Lower lobe of right lung (tissue), 2 donors: ENCODE data around the gene MAPKBP1. TPM values are rescaled to one million over a fixed set of nuclear protein-coding genes. Genes with fewer than 3 reads are reported as not detected.
A peak's percentile ranks its signal among the peaks of the same experiment; 100 is the strongest.

Experiments
- ATAC-seq, 2 donors: fragments of 200-7000 bp; cut with Tn5 transposase; one replicate each; pipeline ENCODE4 v1.9.1; 2020 to 2022; ENCODE audit warnings: mild to moderate bottlenecking in 2 of 2, moderate library complexity in 2 of 2
- DNase-seq: peaks from one replicate; pipeline ENCODE4 v3.0.0-alpha.2; 2020
- H3K27ac ChIP-seq: fragments of 200-600 bp; one replicate; pipeline ENCODE4 v1.8.0; 2022
- H3K27me3 ChIP-seq: fragments of 200-600 bp; one replicate; pipeline ENCODE4 v1.8.0; 2022; ENCODE audit warnings: low read depth
- H3K36me3 ChIP-seq: fragments of 200-600 bp; one replicate; pipeline ENCODE4 v1.8.0; 2022; ENCODE audit warnings: mild to moderate bottlenecking
- H3K4me1 ChIP-seq: fragments of 200-600 bp; one replicate; pipeline ENCODE4 v1.8.0; 2022
- H3K4me3 ChIP-seq: fragments of 200-600 bp; one replicate; pipeline ENCODE4 v1.8.0; 2022; ENCODE audit warnings: mild to moderate bottlenecking
- H3K9me3 ChIP-seq: fragments of 200-600 bp; one replicate; pipeline ENCODE4 v1.8.0; 2022
- intact Hi-C: fragments of 100-400 bp; cut with DNase I; formaldehyde crosslinking; loops from one replicate; pipeline ENCODE4 v1.11.0; 2022
- total RNA-seq: library from RNA; stranded (reverse); fragmentation: NEBNext Ultra II Directional; extraction: Animal tissue kit (Norgen Biotek cat#: 25700); gene quantifications from one replicate; pipeline ENCODE4 v1.2.1, GENCODE V29; 2021
- TF ChIP-seq, protein P1 (sequence below): fragments of 200-600 bp; IDR thresholded peaks from one replicate; pipeline ENCODE4 v1.8.0; 2022; ENCODE audit warnings: antibody characterized with exemption, mild to moderate bottlenecking
- donor health status: DM: no; HTN: yes; CAD: no; lungs with severe emphysema.

MAPKBP1 gene
- total RNA-seq, 1 donor from 2014 or later = 17.0 TPM

DNA sequence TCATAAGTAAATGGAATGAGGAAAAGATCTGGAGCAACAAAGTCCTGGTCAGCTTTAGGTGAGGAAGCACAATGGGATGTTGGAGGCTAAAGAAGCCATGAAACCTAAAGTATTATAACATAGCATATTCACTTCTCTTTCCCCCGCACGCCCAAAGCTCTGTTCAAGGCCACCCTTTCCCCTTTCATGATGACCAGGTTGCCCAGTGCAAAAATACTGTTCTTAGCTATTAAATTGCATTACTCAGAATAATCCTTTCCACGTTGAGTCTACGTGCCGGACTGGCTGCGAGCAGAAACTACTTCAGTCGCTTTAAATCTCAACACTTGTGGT, 589 bp upstream of the MAPKBP1 start:
- Histone ChIP-seq H3K9me3 (no peaks in the 10 kb centered on the region), H3K27me3 (no peaks in the 10 kb centered on the region), H3K4me1 (peaks cover 39% of the 10 kb centered on the region), H3K27ac (peak overlapping the region; percentile 81), H3K4me3 (peak overlapping the region; percentile 85), H3K36me3 (no peaks in the 10 kb centered on the region)
- no peak for ATAC-seq
- DNase-seq = no peak
- TF ChIP-seq, protein P1, sequence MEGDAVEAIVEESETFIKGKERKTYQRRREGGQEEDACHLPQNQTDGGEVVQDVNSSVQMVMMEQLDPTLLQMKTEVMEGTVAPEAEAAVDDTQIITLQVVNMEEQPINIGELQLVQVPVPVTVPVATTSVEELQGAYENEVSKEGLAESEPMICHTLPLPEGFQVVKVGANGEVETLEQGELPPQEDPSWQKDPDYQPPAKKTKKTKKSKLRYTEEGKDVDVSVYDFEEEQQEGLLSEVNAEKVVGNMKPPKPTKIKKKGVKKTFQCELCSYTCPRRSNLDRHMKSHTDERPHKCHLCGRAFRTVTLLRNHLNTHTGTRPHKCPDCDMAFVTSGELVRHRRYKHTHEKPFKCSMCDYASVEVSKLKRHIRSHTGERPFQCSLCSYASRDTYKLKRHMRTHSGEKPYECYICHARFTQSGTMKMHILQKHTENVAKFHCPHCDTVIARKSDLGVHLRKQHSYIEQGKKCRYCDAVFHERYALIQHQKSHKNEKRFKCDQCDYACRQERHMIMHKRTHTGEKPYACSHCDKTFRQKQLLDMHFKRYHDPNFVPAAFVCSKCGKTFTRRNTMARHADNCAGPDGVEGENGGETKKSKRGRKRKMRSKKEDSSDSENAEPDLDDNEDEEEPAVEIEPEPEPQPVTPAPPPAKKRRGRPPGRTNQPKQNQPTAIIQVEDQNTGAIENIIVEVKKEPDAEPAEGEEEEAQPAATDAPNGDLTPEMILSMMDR = no peak
- intact Hi-C loops = loop anchor here (5.0 kb wide), 1 partner anchor 39 kb away; no protein-coding TSS in a partner anchor

DNA sequence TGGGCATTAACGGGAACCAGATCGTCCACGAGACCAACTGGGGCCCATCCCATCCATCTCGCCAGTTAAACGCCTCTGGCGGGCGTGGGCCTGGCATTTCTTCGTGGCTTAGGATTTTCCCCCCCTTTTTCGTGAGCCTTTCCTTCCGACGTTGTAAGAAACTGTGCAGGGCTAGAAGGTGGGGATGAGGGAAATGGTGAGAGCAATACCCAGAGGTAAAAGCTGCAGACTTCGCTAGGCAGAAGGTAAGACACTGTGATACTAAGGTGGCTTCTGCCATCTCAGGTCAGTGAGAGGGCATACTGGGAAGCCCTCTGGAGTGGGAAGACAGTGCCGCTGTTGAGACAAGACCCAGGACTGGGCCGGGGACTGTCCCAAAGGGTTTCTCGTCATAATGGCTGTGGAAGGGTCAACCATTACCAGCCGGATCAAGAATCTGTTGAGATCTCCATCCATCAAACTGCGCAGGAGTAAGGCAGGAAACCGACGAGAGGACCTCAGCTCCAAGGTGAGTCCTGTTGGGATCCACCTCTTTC, 666 bp downstream of the MAPKBP1 start:
- no peaks in the 10 kb centered on the region for H3K27me3 ChIP-seq
- peak overlapping the region; percentile 81 for H3K27ac ChIP-seq
- peak overlapping the region; percentile 85 for H3K4me3 ChIP-seq
- DNase-seq = no peak
- peak; percentile 30 to 46 for ATAC-seq
- H3K36me3 ChIP-seq = no peaks in the 10 kb centered on the region
- no peaks in the 10 kb centered on the region for H3K9me3 ChIP-seq
- intact Hi-C loops = loop anchor here (5.0 kb wide), 1 partner anchor 37 kb away; no protein-coding TSS in a partner anchor
- TF ChIP-seq, protein P1 = no peak
- H3K4me1 ChIP-seq = peaks cover 39% of the 10 kb centered on the region

DNA sequence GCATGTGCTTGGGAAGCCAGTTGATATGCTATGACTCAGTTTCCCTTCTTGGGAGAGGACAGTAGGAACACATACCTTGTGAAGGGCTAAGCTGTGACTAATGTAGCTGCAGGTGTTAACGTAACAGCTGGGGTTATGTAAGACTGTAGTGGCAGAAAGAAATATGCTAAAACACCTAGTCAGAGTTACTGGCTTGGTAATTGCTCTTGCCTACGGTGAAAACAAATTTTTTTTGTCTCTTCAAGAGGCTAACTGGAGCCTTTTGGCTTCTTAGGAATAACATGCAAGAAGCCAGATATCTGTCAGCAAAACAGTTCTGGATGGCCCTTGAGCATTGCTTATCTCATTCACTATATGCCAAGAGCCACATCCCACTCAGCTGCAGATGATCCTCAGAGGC, 1.4 kb downstream of the MAPKBP1 start:
- no peaks in the 10 kb centered on the region for H3K36me3 ChIP-seq
- peak overlapping the region; percentile 85 for H3K4me3 ChIP-seq
- H3K9me3 ChIP-seq = no peaks in the 10 kb centered on the region
- intact Hi-C loops = no loop called here
- H3K27me3 ChIP-seq = no peaks in the 10 kb centered on the region
- ATAC-seq (no peak), DNase-seq (no peak)
- peaks cover 46% of the 10 kb centered on the region for H3K4me1 ChIP-seq
- no peak overlapping the region for H3K27ac ChIP-seq
- TF ChIP-seq, protein P1 = no peak

DNA sequence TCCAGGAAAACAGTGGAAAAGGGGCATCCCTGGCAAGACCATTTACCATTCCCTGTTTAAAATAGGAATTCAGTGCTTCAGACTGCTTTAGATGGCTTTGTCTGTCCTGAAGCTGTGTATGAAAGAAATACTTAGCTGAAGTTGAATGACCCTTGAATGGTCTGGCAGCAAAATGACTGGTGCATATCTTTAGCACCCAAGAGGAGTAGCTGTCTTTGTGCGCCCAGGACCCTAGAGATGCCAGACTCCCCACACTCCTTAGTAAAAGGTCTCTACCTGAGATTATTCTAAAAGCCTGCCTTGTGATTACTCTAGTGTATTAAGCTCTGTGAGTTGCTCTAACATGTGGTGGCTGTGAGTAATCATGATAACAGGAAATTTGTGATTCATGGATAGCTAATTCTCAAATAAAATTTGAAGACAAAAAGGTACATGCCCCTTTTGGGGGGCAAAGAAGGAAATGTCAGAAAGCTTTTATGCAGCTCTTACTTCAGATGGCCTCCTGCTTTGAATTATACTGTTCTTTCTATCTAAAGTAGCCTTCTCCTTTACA, 3.2 kb downstream of the MAPKBP1 start:
- Histone ChIP-seq H3K4me3 (no peak overlapping the region), H3K4me1 (peaks cover 53% of the 10 kb centered on the region), H3K36me3 (no peaks in the 10 kb centered on the region), H3K27ac (no peak overlapping the region), H3K9me3 (no peaks in the 10 kb centered on the region), H3K27me3 (no peaks in the 10 kb centered on the region)
- DNase-seq (no peak), ATAC-seq (no peak)
- intact Hi-C loops = no loop called here
- TF ChIP-seq, protein P1 = no peak

DNA sequence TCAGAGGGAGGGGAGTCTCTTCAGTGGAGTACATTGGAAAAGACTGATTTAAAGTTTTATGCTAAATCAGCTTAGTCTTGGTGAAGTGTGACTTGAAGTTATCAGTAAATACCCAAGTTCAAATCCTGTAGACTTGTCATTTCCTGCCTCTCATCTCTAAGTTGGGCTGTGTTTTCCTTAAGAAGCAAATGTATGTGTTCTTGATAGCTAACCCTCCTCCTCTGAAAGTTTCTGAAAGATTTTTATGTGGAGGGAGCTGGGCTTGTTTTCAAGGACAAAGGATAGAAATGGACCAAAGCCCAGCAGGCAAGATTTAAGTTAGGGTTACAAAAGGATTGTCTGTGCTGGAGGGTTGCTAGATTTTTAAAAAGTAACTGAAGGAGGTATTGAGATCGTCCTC, 4.2 kb downstream of the MAPKBP1 start:
- H3K27ac ChIP-seq = no peak overlapping the region
- DNase-seq (no peak), ATAC-seq (no peak)
- H3K27me3 ChIP-seq = no peaks in the 10 kb centered on the region
- intact Hi-C loops = no loop called here
- no peaks in the 10 kb centered on the region for H3K36me3 ChIP-seq
- TF ChIP-seq, protein P1 = no peak
- H3K9me3 ChIP-seq = no peaks in the 10 kb centered on the region
- no peak overlapping the region for H3K4me3 ChIP-seq
- H3K4me1 ChIP-seq = peaks cover 43% of the 10 kb centered on the region
